ENCODE results near the gene ADISSP. TPM values are rescaled to one million over a fixed set of nuclear protein-coding genes. Genes with fewer than 3 reads are reported as not detected.
A peak's percentile ranks its signal among the peaks of the same experiment; 100 is the strongest.

Gene ADISSP
- total and polyA plus RNA-seq, 2 of the 13 experiments (the other 11 are each of a cell fraction or from before 2014, with no cell fraction given): 38.3 to 90.6 TPM

GRCh38 chr20:3812975-3813847, 45.7 kb upstream of the ADISSP start (continued):
- TF ChIP-seq ZNF101 (CRISPR knock-in tag; IDR thresholded peaks at IDR 0.05; ENCODE audit: borderline replicate concordance, low read depth) (0 out of 2 replicates have a peak, but pooled peaks have one; percentile 25), TRAFD1 (CRISPR knock-in tag; IDR thresholded peaks at IDR 0.05; ENCODE audit: borderline replicate concordance) (peak; percentile 58; the same call in 1 of the 2 replicates), ZNF121 (CRISPR knock-in tag; IDR thresholded peaks at IDR 0.05) (peak; percentile 99), CEBPG (CRISPR knock-in tag; IDR thresholded peaks at IDR 0.05) (peak; percentile 43), TARDBP (CRISPR knock-in tag; IDR thresholded peaks at IDR 0.05) (no peak), ZMYM3 (CRISPR knock-in tag; IDR thresholded peaks at IDR 0.05) (peak; percentile 81), KMT2B (CRISPR knock-in tag; IDR thresholded peaks at IDR 0.05) (no peak), HMGA1 (CRISPR knock-in tag; conservative IDR thresholded peaks at IDR 0.05) (no peak), SRSF4 (IDR thresholded peaks at IDR 0.05; ENCODE audit: low read depth, low read length, poor library complexity, severe bottlenecking) (no peak), ZNF563 (CRISPR knock-in tag; IDR thresholded peaks at IDR 0.05) (no peak), IRF9 (CRISPR knock-in tag; IDR thresholded peaks at IDR 0.05; ENCODE audit: borderline replicate concordance) (peak; percentile 30; the same call in 1 of the 2 replicates), NRL (CRISPR knock-in tag; IDR thresholded peaks at IDR 0.05; ENCODE audit: borderline replicate concordance) (no peak), PBX2 (CRISPR knock-in tag; IDR thresholded peaks at IDR 0.05) (no peak; the same call in 1 of the 2 replicates), YY1 (IDR thresholded peaks at IDR 0.05; ENCODE audit: insufficient read depth, insufficient replicate concordance, low read depth, low read length) (no peak), FOSL1 (CRISPR knock-in tag; IDR thresholded peaks at IDR 0.05; ENCODE audit: borderline replicate concordance) (no peak), ZNF234 (CRISPR knock-in tag; conservative IDR thresholded peaks at IDR 0.05) (no peak), ZNF773 (CRISPR knock-in tag; IDR thresholded peaks at IDR 0.05; ENCODE audit: borderline replicate concordance) (no peak), BATF2 (CRISPR knock-in tag; IDR thresholded peaks at IDR 0.05) (peak; percentile 28; the same call in 1 of the 2 replicates)

All from HepG2 (cell line).